Measurements from ENCODE around the gene UGT1A1. TPM values are rescaled to one million over a fixed set of nuclear protein-coding genes. Genes with fewer than 3 reads are reported as not detected.

UGT1A1 gene
- total RNA-seq, 4 donors from 2014 or later, result 4.4 to 11.3 (median 6.9) TPM

DNA sequence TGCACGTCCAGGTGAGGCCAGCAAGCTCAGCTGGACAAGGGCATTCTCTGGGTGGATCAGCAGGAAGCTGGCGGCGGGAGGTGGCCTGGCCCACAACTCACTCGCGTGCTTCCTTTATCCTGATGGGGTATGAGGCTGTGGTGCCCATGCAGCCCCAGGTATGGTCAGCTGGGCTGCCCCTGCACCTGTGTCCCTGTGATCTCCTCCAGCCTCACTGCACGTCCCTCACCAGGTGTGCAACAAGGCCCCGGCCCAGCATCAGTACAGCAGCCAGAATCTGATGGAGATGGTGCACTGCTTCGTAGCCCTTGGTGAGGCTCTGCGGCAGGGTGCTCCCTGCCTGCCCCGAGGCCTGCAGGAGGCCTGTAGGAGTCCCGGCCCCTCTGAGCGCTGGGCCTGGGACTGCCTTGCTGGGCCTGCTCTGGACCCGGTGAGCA is 35.7 kb downstream of the UGT1A1 start:
- 90% methylated on average over 8 of the region's 13 CpGs; no CpG with 5 or more reads in 1 of the 2 donors for WGBS, 2 donors (ENCODE audit: low coverage in 1 of 2)

GRCh38 chr2:233796254-233796653 is 36.2 kb downstream of the UGT1A1 start:
- in situ Hi-C loops (cut with MboI; ENCODE audit: low pct_ligation_motif_present in 1 of 4, low pct_unique_long_range_greater_than_20kb in 1 of 4, low sequenced_read_pairs in 3 of 4), result no loop called here

More for the DNA sequence above, 35.7 kb downstream of the UGT1A1 start:
- H3K27me3 ChIP-seq, result no peaks in the 10 kb centered on the region
- H3K9me3 ChIP-seq, result no peaks in the 10 kb centered on the region
- intact Hi-C loops (cut with DNase I; ENCODE audit: low total_unique reads), result no loop called here
- no peak for DNase-seq
- H3K36me3 ChIP-seq, result no peaks in the 10 kb centered on the region
- TF ChIP-seq EP300 (IDR thresholded peaks at IDR 0.05; ENCODE audit: low read depth), result no peak
- no peak for TF ChIP-seq POLR2A (IDR thresholded peaks at IDR 0.05)
- no peak for TF ChIP-seq POLR2AphosphoS5 (IDR thresholded peaks at IDR 0.05)
- TF ChIP-seq, protein P1, sequence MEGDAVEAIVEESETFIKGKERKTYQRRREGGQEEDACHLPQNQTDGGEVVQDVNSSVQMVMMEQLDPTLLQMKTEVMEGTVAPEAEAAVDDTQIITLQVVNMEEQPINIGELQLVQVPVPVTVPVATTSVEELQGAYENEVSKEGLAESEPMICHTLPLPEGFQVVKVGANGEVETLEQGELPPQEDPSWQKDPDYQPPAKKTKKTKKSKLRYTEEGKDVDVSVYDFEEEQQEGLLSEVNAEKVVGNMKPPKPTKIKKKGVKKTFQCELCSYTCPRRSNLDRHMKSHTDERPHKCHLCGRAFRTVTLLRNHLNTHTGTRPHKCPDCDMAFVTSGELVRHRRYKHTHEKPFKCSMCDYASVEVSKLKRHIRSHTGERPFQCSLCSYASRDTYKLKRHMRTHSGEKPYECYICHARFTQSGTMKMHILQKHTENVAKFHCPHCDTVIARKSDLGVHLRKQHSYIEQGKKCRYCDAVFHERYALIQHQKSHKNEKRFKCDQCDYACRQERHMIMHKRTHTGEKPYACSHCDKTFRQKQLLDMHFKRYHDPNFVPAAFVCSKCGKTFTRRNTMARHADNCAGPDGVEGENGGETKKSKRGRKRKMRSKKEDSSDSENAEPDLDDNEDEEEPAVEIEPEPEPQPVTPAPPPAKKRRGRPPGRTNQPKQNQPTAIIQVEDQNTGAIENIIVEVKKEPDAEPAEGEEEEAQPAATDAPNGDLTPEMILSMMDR (IDR thresholded peaks at IDR 0.05), result no peak
- no peak overlapping the region for H3K27ac ChIP-seq
- in situ Hi-C loops (cut with MboI; ENCODE audit: low pct_ligation_motif_present in 1 of 4, low pct_unique_long_range_greater_than_20kb in 1 of 4, low sequenced_read_pairs in 3 of 4), result no loop called here
- no peak overlapping the region for H3K4me3 ChIP-seq
- H3K4me1 ChIP-seq, result no peaks in the 10 kb centered on the region

DNA sequence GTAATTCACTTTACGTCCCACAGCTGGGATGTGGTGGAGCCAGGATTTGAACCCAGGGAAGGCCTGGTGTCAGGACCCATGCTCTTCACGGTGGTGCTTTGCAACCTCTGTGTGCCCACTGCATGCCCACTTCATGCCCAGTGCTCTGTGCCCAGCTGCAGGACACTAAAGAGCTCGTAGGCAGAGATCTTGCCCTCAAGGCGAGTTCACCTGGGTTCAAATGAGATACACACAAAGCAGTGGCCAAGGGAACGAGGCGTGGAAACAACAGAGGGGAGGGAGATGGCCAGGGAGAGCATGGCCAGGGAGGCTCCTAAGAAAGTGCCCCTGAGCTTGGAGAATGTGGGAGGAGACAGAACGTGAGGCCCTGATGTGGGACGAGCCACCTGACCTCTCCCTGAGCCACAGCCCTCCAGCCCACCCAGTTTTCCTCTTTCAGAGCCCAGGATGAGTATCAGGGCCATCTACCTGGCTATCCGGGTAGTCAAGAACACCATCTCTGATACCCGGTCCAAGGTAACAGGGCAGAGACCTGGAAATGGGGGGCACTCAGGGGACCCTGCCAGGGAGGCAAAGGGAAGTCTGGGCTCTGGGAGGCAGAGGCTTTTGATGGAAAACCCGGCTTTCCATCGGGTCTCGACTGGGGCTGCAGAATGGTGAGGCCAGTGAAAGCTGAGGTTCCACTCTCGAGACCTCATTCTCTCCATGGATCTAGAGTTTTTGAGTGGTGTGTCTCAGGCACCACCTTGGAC is 38.4 kb downstream of the UGT1A1 start:
- Histone ChIP-seq H3K9me3 (no peaks in the 10 kb centered on the region), H3K36me3 (no peaks in the 10 kb centered on the region), H3K27me3 (no peaks in the 10 kb centered on the region), H3K4me1 (no peaks in the 10 kb centered on the region), H3K4me3 (no peak overlapping the region), H3K27ac (no peak overlapping the region)
- intact Hi-C loops (cut with DNase I; ENCODE audit: low total_unique reads) (no loop called here), in situ Hi-C loops (cut with MboI; ENCODE audit: low pct_ligation_motif_present in 1 of 4, low pct_unique_long_range_greater_than_20kb in 1 of 4, low sequenced_read_pairs in 3 of 4) (no loop called here)
- DNase-seq, result no peak
- TF ChIP-seq, protein P1 (IDR thresholded peaks at IDR 0.05), result no peak
- TF ChIP-seq POLR2A (IDR thresholded peaks at IDR 0.05), result no peak
- no peak for TF ChIP-seq POLR2AphosphoS5 (IDR thresholded peaks at IDR 0.05)
- TF ChIP-seq EP300 (IDR thresholded peaks at IDR 0.05; ENCODE audit: low read depth), result no peak
- WGBS, 2 donors (ENCODE audit: low coverage in 1 of 2), result 85% methylated on average over 14 of the region's 14 CpGs; no CpG with 5 or more reads in 1 of the 2 donors

More at GRCh38 chr2:233796254-233796653, 36.2 kb downstream of the UGT1A1 start:
- Histone ChIP-seq H3K4me3 (no peak overlapping the region), H3K4me1 (no peaks in the 10 kb centered on the region), H3K9me3 (no peaks in the 10 kb centered on the region), H3K27ac (no peak overlapping the region), H3K27me3 (no peaks in the 10 kb centered on the region), H3K36me3 (no peaks in the 10 kb centered on the region)
- DNase-seq, result no peak
- no peak for TF ChIP-seq EP300 (IDR thresholded peaks at IDR 0.05; ENCODE audit: low read depth)
- TF ChIP-seq, protein P1 (IDR thresholded peaks at IDR 0.05), result no peak
- TF ChIP-seq POLR2A (IDR thresholded peaks at IDR 0.05), result no peak
- no peak for TF ChIP-seq POLR2AphosphoS5 (IDR thresholded peaks at IDR 0.05)
- WGBS, 2 donors (ENCODE audit: low coverage in 1 of 2), result 90 to 93% methylated on average over 2 to 9 of the region's 9 CpGs
- intact Hi-C loops (cut with DNase I; ENCODE audit: low total_unique reads), result no loop called here

DNA sequence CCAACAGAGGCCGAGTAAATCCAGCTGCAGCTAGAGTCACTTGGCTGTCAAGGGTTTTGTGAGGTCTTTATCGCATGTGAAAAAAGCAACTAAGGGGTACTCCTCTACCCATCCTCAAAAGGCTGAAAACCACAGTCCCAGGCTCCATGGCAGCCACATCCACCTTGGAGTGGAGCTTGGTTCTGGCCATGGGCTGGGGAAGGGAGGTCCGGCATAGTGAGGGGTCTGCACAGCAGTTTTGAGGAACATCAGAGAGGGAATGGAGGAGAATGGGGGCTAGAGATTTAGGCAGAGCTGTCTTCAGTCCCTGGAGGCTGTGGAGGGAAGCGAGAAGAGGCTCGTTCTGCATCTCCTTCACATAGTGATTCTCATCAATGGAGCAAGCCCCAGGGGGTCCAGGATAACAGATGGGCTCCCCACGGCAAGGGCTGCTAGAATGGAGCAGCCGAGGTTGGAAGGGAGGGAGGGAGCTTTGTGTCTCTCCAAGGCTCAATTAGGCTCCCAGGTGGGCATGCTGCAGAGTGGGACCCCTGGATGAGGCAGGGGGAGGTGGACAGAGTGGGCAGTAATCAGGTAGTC is 39.1 kb downstream of the UGT1A1 start:
- Histone ChIP-seq H3K36me3 (no peaks in the 10 kb centered on the region), H3K4me3 (no peak overlapping the region), H3K4me1 (no peaks in the 10 kb centered on the region), H3K27ac (no peak overlapping the region), H3K27me3 (no peaks in the 10 kb centered on the region), H3K9me3 (no peaks in the 10 kb centered on the region)
- 54 to 65% methylated on average over 4 to 7 of the region's 7 CpGs for WGBS, 2 donors (ENCODE audit: low coverage in 1 of 2)
- in situ Hi-C loops (cut with MboI; ENCODE audit: low pct_ligation_motif_present in 1 of 4, low pct_unique_long_range_greater_than_20kb in 1 of 4, low sequenced_read_pairs in 3 of 4) (no loop called here), intact Hi-C loops (cut with DNase I; ENCODE audit: low total_unique reads) (no loop called here)
- no peak for DNase-seq
- TF ChIP-seq, protein P1 (IDR thresholded peaks at IDR 0.05), result no peak
- TF ChIP-seq POLR2A (IDR thresholded peaks at IDR 0.05), result no peak
- TF ChIP-seq POLR2AphosphoS5 (IDR thresholded peaks at IDR 0.05), result no peak
- no peak for TF ChIP-seq EP300 (IDR thresholded peaks at IDR 0.05; ENCODE audit: low read depth)

Data from transverse colon (tissue), 4 donors.